ENCODE data around the gene DHX32.
"Not testable (repeated sequence)": the region's sequence is repeated elsewhere in the genome, so short reads cannot be mapped to it uniquely, and the experiment has no call there.

The DHX32 gene

DNA sequence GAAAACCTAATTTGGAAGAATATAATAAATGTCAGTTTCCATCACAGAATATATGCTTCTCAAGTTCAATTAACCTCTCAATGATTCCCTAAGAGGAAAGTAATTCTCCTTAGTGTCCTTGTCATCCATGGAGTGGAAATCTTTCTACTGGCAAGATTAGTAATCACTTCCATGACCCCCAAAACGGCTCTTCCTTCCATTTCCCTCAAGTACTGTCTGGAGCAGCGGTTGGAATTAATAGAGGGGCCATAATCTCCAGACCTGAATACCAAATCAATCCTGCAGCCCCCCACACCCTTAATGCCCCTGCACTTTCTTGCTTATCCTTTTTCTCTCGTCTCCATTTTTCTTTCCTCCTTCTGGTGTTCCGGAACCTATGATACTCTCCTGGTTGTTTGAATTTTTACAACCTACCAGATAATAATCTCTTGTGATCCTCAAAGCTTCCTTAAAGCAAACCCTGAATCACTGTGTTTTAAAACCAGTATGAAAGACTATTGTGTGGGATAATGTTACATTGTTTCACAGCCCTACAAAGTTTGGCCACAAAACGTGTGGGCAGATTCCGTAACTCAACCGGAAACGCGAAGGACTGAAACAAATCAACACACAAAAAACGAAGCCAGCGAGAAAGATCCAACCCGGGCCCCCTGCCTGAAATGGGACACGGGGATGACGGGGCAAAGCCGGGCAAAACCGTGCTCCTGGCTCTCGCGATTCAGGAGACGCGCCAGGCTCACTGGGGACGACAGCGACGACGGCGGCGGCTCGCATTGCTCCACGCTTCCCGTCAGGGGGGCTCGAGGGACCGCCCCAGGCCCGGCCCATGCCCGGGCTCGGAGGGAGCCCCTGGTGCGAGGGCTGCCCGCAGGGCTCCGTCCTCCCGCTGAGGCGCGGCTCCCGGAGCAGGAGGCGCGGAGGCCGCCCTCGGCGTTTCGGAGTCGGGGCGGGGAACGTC lies 14.3 kb upstream of the DHX32 start:
- POLR2A ChIA-PET (ENCODE audit: low non-redundant PET); CTCF ChIA-PET: not testable (repeated sequence)
- DNase-seq (ENCODE audit: low spot score) = peak; percentile 41
- H3K27ac ChIP-seq = peak overlapping the region; percentile 71

DNA sequence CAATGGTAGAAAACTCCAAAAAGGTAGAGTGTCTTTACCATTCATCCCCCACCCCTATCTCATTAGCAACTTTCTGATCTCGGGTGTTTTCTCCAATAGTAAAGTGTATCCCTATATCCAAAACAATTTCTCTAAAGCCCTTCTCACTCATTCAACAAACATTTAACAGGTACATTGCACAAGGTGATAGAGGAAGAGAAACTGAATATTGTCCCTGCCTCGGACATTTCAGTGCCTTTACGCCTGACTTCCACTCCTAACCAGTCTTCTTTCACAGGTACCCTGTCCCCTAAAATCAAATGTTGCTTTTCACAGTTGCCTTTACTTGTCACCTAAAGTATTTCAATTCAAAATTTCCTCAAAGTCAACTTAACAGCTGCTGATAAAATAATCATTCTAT lies 13.1 kb upstream of the DHX32 start:
- CTCF ChIA-PET; H3K27ac ChIP-seq; DNase-seq (ENCODE audit: low spot score); POLR2A ChIA-PET (ENCODE audit: low non-redundant PET): not testable (repeated sequence)

DNA sequence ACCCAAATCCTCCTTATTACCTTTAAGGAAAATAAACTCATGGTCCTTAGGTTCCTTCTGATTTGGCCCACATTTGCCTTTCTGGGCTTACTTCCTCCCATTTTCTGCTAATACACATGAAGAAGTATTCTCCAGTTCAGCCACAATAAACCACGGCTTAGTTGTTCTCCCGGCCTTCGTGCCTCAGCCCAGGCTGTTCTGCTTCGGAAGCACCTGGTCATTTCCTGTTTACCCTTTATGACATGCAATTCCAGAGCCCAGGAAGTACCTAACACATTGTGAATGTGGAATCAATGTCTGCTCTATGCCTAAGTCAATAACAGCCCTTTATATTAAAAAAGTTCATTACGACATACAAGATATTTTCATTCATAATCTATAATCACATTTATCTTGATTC lies 11.3 kb upstream of the DHX32 start:
- CTCF ChIA-PET; POLR2A ChIA-PET (ENCODE audit: low non-redundant PET); H3K27ac ChIP-seq; DNase-seq (ENCODE audit: low spot score): not testable (repeated sequence)

DNA sequence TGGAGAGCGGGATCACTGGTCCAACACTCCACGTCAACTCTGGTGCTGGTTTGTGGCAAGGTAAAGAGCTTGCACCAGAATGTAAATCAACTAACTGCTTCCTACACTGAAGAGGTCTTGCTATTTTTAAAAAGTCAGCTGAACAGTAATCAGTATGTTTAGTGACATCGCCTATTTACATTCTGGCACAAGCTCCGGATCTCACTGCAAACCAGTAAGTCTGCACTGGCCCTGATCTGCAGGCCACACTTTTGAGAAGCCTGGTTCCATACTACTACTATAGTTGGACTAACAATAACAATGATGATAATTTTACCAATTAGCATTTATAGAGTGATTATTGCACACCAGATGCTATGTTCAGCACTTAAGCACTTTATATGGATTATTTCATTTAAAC lies 8.3 kb upstream of the DHX32 start:
- DNase-seq (ENCODE audit: low spot score); CTCF ChIA-PET; POLR2A ChIA-PET (ENCODE audit: low non-redundant PET); H3K27ac ChIP-seq: not testable (repeated sequence)

GRCh38 chr10:125886914-125887512 lies 5.9 kb upstream of the DHX32 start:
- CTCF ChIA-PET = interaction anchor here (0.7 kb wide), 1 partner anchor 512 kb away, joined by 3 read pairs; no protein-coding TSS in a partner anchor
- no peak overlapping the region for H3K27ac ChIP-seq
- POLR2A ChIA-PET (ENCODE audit: low non-redundant PET) = no interaction called here

DNA sequence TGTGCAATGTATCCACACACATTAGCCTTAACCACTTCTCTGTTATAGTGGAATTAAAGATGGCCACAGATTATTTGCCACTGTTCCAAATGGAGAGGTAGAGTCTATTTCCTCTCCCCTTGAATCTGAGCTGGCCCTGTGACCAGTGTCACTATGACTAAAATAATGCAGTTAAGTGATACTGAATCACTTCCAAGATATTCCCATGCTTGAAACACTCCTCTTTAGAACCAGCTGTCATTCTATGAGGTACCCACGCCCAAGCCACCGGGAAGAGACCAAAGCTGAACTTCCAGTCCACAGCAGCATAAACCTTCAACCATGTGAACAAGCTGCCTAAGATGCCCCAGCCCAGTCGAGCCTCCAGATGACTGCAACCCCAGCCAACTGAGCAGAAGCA lies 2.1 kb upstream of the DHX32 start:
- no peak overlapping the region for H3K27ac ChIP-seq
- DNase-seq (ENCODE audit: low spot score) = no peak
- TF ChIP-seq CTCF (conservative IDR thresholded peaks at IDR 0.05; ENCODE audit: low read depth) = no peak
- ChIA-PET POLR2A (ENCODE audit: low non-redundant PET) (no interaction called here), CTCF (interaction anchor here (0.7 kb wide), 1 partner anchor 621 kb away, joined by 4 read pairs; no protein-coding TSS in a partner anchor)

More at GRCh38 chr10:125886914-125887512, 5.9 kb upstream of the DHX32 start:
- TF ChIP-seq CTCF (conservative IDR thresholded peaks at IDR 0.05; ENCODE audit: low read depth) = no peak
- DNase-seq (ENCODE audit: low spot score) = peak; percentile 55

- H3K27ac ChIP-seq = no peak overlapping the region
- ChIA-PET POLR2A (ENCODE audit: low non-redundant PET) (no interaction called here), CTCF (interaction anchor here (0.7 to 1.4 kb wide), 2 partner anchors 52 to 621 kb away, joined by 3 to 4 read pairs; no protein-coding TSS in a partner anchor)
- no peak for DNase-seq (ENCODE audit: low spot score)
- TF ChIP-seq CTCF (conservative IDR thresholded peaks at IDR 0.05; ENCODE audit: low read depth) = no peak
Observed at GRCh38 chr10:125882596-125882995, 1.5 kb upstream of the DHX32 start.

GRCh38 chr10:125880719-125881118 lies 373 bp downstream of the DHX32 start:
- no peak for DNase-seq (ENCODE audit: low spot score)
- POLR2A ChIA-PET (ENCODE audit: low non-redundant PET) = no interaction called here
- CTCF ChIA-PET = no interaction called here
- no peak for TF ChIP-seq CTCF (conservative IDR thresholded peaks at IDR 0.05; ENCODE audit: low read depth)
- no peak overlapping the region for H3K27ac ChIP-seq
